ENCODE measurements around the gene HAO2.

HAO2 gene

GRCh38 chr1:119358636-119359035 is 9.9 kb upstream of the HAO2 start:
- peak; percentile 12 for DNase-seq (ENCODE audit: low read depth)
- TF ChIP-seq CTCF (conservative IDR thresholded peaks at IDR 0.05; ENCODE audit: control insufficient read depth, insufficient read depth, low read depth, low read length) = no peak
- H3K4me3 ChIP-seq (ENCODE audit: control insufficient read depth, low read depth, low read length) = no peak overlapping the region

- no peak for TF ChIP-seq CTCF (conservative IDR thresholded peaks at IDR 0.05; ENCODE audit: control insufficient read depth, insufficient read depth, low read depth, low read length)
- no peak overlapping the region for H3K4me3 ChIP-seq (ENCODE audit: control insufficient read depth, low read depth, low read length)
- DNase-seq (ENCODE audit: low read depth) = no peak
Measured at GRCh38 chr1:119359730-119360129, 8.9 kb upstream of the HAO2 start.

GRCh38 chr1:119361205-119361604 is 7.4 kb upstream of the HAO2 start:
- no peak for TF ChIP-seq CTCF (conservative IDR thresholded peaks at IDR 0.05; ENCODE audit: control insufficient read depth, insufficient read depth, low read depth, low read length)
- DNase-seq (ENCODE audit: low read depth) = no peak
- H3K4me3 ChIP-seq (ENCODE audit: control insufficient read depth, low read depth, low read length) = no peak overlapping the region

GRCh38 chr1:119361620-119362344 is 6.8 kb upstream of the HAO2 start:
- DNase-seq (ENCODE audit: low read depth) = peak; percentile 15
- H3K4me3 ChIP-seq (ENCODE audit: control insufficient read depth, low read depth, low read length) = no peak overlapping the region
- TF ChIP-seq CTCF (conservative IDR thresholded peaks at IDR 0.05; ENCODE audit: control insufficient read depth, insufficient read depth, low read depth, low read length) = no peak

GRCh38 chr1:119363162-119363561 is 5.4 kb upstream of the HAO2 start:
- DNase-seq (ENCODE audit: low read depth) = no peak
- no peak overlapping the region for H3K4me3 ChIP-seq (ENCODE audit: control insufficient read depth, low read depth, low read length)
- no peak for TF ChIP-seq CTCF (conservative IDR thresholded peaks at IDR 0.05; ENCODE audit: control insufficient read depth, insufficient read depth, low read depth, low read length)

GRCh38 chr1:119364640-119365039 is 3.9 kb upstream of the HAO2 start:
- no peak for TF ChIP-seq CTCF (conservative IDR thresholded peaks at IDR 0.05; ENCODE audit: control insufficient read depth, insufficient read depth, low read depth, low read length)
- peak; percentile 28 for DNase-seq (ENCODE audit: low read depth)
- H3K4me3 ChIP-seq (ENCODE audit: control insufficient read depth, low read depth, low read length) = no peak overlapping the region
